NT2/D1 (cell line): Measurements from ENCODE around the gene PTGR1.

Source experiments
- DNase-seq: peaks from one replicate; pipeline ENCODE4 v3.0.0-alpha.2; 2011; ENCODE audit warnings: low read depth, low spot score
- H3K27me3 ChIP-seq: 2 replicates; pipeline ENCODE4 v1.6.0; 2011; ENCODE audit warnings: mild to moderate bottlenecking; ENCODE audit not compliant: insufficient read length, insufficient read depth
- H3K36me3 ChIP-seq: 2 replicates; pipeline ENCODE4 v1.6.1; 2011; ENCODE audit warnings: mild to moderate bottlenecking, low read length, mixed read lengths; ENCODE audit not compliant: insufficient read depth, insufficient read length
- H3K4me1 ChIP-seq: 2 replicates; pipeline ENCODE4 v1.5.1; 2011; ENCODE audit not compliant: insufficient read depth, insufficient read length
- H3K4me3 ChIP-seq: 2 replicates; pipeline ENCODE4 v1.5.1; 2011; ENCODE audit warnings: low read depth; ENCODE audit not compliant: insufficient read length
- H3K9ac ChIP-seq: 2 replicates; pipeline ENCODE4 v1.6.0; 2011; ENCODE audit warnings: low read depth; ENCODE audit not compliant: insufficient read length
- H3K9me3 ChIP-seq: 2 replicates; pipeline ENCODE4 v1.5.1; 2011; ENCODE audit warnings: mild to moderate bottlenecking, low read length; ENCODE audit not compliant: insufficient read depth
- SUZ12 ChIP-seq: IDR thresholded peaks from 2 replicates; pipeline ENCODE4 v1.6.1; 2011; ENCODE audit not compliant: insufficient read length, insufficient read depth; ENCODE audit errors: extremely low read depth
- YY1 ChIP-seq: IDR thresholded peaks from 2 replicates; pipeline ENCODE4 v1.6.1; 2011; ENCODE audit not compliant: insufficient read length, insufficient read depth
- ZNF274 ChIP-seq: IDR thresholded peaks from 2 replicates; pipeline ENCODE4 v1.6.1; 2011; ENCODE audit warnings: mild to moderate bottlenecking, low read depth, low read length

The PTGR1 gene

DNA sequence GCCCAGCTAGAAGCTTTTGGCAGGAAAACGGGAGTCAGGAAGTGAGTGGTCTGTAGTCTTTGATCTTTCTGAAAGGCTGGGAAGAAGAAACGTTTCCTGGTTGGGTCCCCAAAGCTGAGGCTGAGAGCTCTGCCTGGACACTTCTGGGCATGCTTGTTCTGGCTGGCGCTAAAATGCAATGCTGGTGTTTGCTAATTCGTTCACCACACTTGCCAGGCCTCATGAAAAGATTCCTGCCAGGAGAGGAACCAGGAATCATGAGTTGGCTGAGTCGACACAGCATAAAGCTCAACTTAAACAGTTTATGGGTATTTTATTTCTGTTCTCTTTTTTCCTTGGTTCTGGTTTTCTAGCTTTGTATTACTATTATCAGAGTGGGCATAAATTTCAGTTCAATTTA is 10.7 kb upstream of the PTGR1 start:
- Histone ChIP-seq H3K4me1 (no peaks in the 10 kb centered on the region), H3K36me3 (no peaks in the 10 kb centered on the region), H3K9ac (no peak overlapping the region), H3K27me3 (no peaks in the 10 kb centered on the region), H3K9me3 (no peaks in the 10 kb centered on the region), H3K4me3 (no peak overlapping the region)
- TF ChIP-seq YY1 (no peak), ZNF274 (no peak), SUZ12 (no peak)
- DNase-seq, result no peak

DNA sequence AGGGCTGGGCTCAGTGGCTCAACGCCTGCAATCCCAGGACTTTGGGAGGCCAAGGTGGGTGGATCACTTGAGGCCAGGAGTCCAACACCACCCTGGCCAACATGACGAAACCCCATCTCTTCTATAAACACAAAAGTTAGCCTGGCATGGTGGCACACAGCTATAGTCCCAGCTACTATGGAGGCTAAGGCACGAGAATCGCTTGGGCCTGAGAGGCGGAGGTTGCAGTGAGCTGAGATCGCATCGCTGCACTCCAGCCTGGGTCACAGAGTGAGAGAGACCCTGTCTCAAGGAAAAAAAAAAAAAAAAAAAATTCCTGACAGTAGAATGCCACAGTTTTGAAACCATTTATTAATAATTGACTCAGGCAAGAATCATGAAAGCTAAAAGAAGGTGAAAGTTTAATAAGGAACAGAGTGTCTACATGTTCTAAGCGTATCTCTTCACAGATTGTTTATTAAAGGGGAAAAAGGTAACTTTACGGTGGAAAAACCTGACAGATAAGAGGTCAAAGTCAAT is 5.7 kb upstream of the PTGR1 start:
- no peaks in the 10 kb centered on the region for H3K9me3 ChIP-seq
- no peak overlapping the region for H3K9ac ChIP-seq
- H3K4me1 ChIP-seq, result no peaks in the 10 kb centered on the region
- no peak for DNase-seq
- no peaks in the 10 kb centered on the region for H3K27me3 ChIP-seq
- TF ChIP-seq ZNF274, result no peak
- TF ChIP-seq YY1, result no peak
- no peak for TF ChIP-seq SUZ12
- no peaks in the 10 kb centered on the region for H3K36me3 ChIP-seq
- H3K4me3 ChIP-seq, result no peak overlapping the region

DNA sequence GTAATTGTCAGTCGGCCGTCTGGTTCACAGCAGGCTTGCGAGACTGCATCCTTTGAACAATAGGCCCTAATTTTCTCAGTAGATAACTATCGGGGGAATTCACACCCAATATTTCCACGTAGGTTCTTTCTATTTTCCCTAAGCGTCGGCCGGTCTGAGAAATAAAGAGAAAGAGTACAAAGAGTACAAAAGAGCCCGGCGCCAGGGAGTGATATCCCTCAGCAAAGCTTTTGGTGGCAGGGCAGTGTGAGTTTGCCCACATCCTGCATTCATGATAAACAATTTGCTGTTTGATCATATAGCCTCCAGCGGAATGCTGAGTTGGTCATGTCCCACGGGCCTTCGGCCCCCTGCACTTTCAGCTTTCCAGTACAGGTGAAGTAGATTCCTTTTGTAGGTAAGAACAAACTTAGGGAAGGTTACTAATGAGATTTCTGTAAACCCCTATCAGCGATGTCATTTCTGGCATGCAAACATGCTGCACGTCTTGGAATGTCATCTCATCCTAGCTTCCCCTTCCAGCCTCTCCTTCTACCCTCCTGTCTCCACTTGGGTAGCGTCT is 4.7 kb upstream of the PTGR1 start:
- no peaks in the 10 kb centered on the region for H3K4me1 ChIP-seq

DNA sequence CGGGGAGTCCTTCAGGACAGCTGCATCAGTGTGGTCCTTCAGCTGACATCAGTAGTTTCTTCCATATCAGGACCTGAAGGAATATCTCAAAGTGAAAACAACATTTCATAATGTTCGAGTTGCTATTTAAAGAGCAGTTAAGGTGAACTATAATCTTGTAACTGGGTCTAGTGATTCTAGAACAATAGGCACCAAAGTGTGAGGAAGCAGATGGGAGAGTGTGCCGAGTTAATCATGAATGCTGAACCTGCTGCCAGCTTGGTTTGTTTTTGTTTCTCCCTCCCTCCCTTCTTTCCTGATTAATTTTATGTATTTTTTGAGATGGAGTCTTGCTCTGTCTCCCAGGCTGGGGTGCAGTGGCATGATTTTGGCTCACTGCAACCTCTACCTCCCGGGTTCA is 3.6 kb upstream of the PTGR1 start:
- no peak for DNase-seq
- no peaks in the 10 kb centered on the region for H3K4me1 ChIP-seq
- H3K27me3 ChIP-seq, result no peaks in the 10 kb centered on the region
- H3K36me3 ChIP-seq, result no peaks in the 10 kb centered on the region
- TF ChIP-seq YY1, result no peak
- TF ChIP-seq SUZ12, result no peak
- no peak for TF ChIP-seq ZNF274
- H3K4me3 ChIP-seq, result no peak overlapping the region
- H3K9ac ChIP-seq, result no peak overlapping the region
- no peaks in the 10 kb centered on the region for H3K9me3 ChIP-seq

More for the DNA sequence above, 4.7 kb upstream of the PTGR1 start:
- Histone ChIP-seq H3K36me3 (no peaks in the 10 kb centered on the region), H3K27me3 (no peaks in the 10 kb centered on the region), H3K4me3 (no peak overlapping the region), H3K9ac (no peak overlapping the region), H3K9me3 (no peaks in the 10 kb centered on the region)
- no peak for DNase-seq
- no peak for TF ChIP-seq ZNF274
- TF ChIP-seq YY1, result no peak
- TF ChIP-seq SUZ12, result no peak

DNA sequence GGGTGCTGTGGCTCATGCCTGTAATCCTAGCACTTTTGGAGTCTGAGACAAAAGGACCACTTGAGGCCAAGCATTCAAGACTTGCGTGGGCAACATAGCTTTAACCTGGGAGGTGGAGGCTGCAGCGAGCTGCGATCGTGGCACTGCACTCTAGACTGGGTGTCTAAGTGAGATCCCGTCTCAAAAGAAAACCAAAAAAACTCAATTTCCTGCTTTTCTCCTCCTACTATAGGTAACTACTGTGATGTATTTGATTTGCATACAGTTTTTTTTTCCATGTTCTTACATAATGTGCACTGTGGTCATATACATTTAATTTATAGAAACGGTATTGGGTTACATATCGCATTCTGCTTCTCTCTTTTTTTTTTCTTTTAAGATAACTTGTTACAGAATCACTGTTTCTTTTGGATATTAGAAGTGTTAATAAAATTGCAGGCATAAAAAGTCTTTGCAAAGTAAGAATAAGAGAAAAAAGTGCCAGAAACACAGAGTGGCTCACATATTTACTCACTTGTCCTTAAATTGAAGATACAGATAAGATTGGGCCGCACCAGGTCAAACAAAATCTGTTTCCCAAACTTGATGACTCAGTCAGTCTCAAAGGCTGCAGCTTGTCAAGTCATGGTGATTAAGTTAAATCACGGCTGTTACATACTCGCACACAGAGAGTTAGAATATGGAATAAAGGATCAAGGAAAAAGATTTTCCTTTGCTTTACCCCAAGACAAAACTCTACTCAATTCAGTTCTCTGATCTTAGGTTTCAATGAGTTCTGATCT is 2.0 kb upstream of the PTGR1 start:
- H3K27me3 ChIP-seq, result no peaks in the 10 kb centered on the region
- H3K4me1 ChIP-seq, result no peaks in the 10 kb centered on the region
- no peak for TF ChIP-seq ZNF274
- no peak for TF ChIP-seq YY1
- H3K36me3 ChIP-seq, result peaks cover 9% of the 10 kb centered on the region
- H3K9me3 ChIP-seq, result no peaks in the 10 kb centered on the region
- H3K4me3 ChIP-seq, result no peak overlapping the region
- DNase-seq, result no peak
- H3K9ac ChIP-seq, result no peak overlapping the region

DNA sequence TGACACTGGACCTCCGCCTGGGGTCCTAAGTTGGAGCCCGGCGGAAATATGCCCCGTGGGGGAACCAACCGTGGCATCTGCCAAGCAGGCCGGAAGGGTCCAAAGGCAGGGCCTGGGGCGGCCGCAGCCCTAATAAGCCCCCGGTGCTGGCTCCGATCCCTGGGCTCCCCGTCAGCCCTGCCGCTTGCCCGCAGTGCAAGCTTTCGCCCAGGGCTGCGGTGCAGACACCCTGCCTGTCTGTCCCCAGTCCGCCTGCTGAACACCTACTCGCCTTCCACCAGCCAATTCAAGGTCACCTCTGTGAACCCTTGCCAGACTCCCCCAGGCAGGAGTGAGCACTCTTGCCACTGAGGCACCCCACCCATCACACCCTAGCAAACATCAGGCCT is 502 bp upstream of the PTGR1 start:
- DNase-seq, result no peak
- no peaks in the 10 kb centered on the region for H3K9me3 ChIP-seq
- H3K9ac ChIP-seq, result peak overlapping the region; percentile 87
- H3K4me3 ChIP-seq, result peak overlapping the region; percentile 74
- H3K27me3 ChIP-seq, result no peaks in the 10 kb centered on the region
- peaks cover 21% of the 10 kb centered on the region for H3K36me3 ChIP-seq
- no peak for TF ChIP-seq SUZ12
- no peak for TF ChIP-seq YY1
- TF ChIP-seq ZNF274, result no peak
- H3K4me1 ChIP-seq, result no peaks in the 10 kb centered on the region

DNA sequence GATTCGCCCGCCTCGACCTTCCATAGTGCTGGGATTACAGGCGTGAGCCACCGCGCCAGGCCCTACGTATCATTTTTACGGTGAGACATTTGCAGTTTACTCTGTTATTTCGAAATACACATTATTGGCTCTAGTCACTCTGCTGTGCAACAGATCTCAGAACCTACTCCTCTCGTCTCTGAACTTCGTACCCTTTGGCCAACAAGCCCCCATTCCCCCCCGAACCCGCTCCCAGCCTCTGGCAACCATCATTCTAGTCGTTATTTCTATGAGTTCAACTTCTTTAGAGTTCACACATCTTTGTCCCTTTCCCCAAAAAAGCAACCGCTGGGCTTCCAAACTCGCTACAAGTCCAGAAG is 735 bp downstream of the PTGR1 start:
- H3K4me1 ChIP-seq, result no peaks in the 10 kb centered on the region
- H3K36me3 ChIP-seq, result peaks cover 32% of the 10 kb centered on the region
- no peaks in the 10 kb centered on the region for H3K27me3 ChIP-seq
- DNase-seq, result no peak
- H3K4me3 ChIP-seq, result peak overlapping the region; percentile 74
- no peaks in the 10 kb centered on the region for H3K9me3 ChIP-seq
- TF ChIP-seq ZNF274 (no peak), SUZ12 (no peak), YY1 (no peak)
- H3K9ac ChIP-seq, result peak overlapping the region; percentile 87
